H1 (cell line): ENCODE data around the gene METTL25B. TPM values are rescaled to one million over a fixed set of nuclear protein-coding genes. Genes with fewer than 3 reads are reported as not detected.

Experiments
- CTCF ChIA-PET: fragments of 300-600 bp; sonication (Branson Sonifier 250); formaldehyde crosslinking; loops from one replicate; lab custom pipeline; 2021; ENCODE audit not compliant: partially characterized antibody; lab: Charles Lee
- POLR2A ChIA-PET: fragments of 300-600 bp; sonication (Branson Sonifier 250); formaldehyde crosslinking; loops from one replicate; lab custom pipeline; 2021; ENCODE audit warnings: inconsistent platforms; ENCODE audit not compliant: partially characterized antibody; lab: Charles Lee
- DNase-seq, 2 experiments: peaks; one replicate each; pipeline versions ENCODE4 v3.0.0 to v3.0.0-alpha.2; 2010 to 2022; ENCODE audit warnings: low spot score in 2 of 2, low read depth in 1 of 2, mixed read lengths in 1 of 2
- FAIRE-seq: peaks from 2 replicates; lab custom pipeline; 2011; peaks lifted over from hg19 to GRCh38; lab: Jason Lieb, UNC
- H2AFZ ChIP-seq: 2 replicates; pipeline ENCODE4 v1.8.1; 2012; ENCODE audit warnings: low read length, inconsistent platforms
- H2AK5ac ChIP-seq: 2 replicates; pipeline ENCODE4 v1.6.1; 2013; ENCODE audit warnings: low read depth, low read length
- H2BK120ac ChIP-seq: replicated peaks from 2 replicates; pipeline ENCODE3; 2013; ENCODE audit warnings: low read depth, low read length, inconsistent platforms
- H2BK12ac ChIP-seq: 2 replicates; pipeline ENCODE4 v1.6.1; 2013; ENCODE audit warnings: low read depth, low read length
- H2BK15ac ChIP-seq: 2 replicates; pipeline ENCODE4 v1.6.1; 2013; ENCODE audit warnings: low read length
- H2BK20ac ChIP-seq: 2 replicates; pipeline ENCODE4 v1.6.1; 2013; ENCODE audit warnings: low read length
- H2BK5ac ChIP-seq: 2 replicates; pipeline ENCODE4 v1.6.1; 2013; ENCODE audit warnings: low read depth, low read length
- H3K14ac ChIP-seq: 2 replicates; pipeline ENCODE4 v1.6.1; 2013; ENCODE audit warnings: inconsistent platforms; ENCODE audit not compliant: insufficient read length
- H3K18ac ChIP-seq: 2 replicates; pipeline ENCODE4 v1.6.1; 2013; ENCODE audit warnings: low read length; ENCODE audit errors: extremely low read depth
- H3K23ac ChIP-seq: 2 replicates; pipeline ENCODE4 v1.6.1; 2013; ENCODE audit warnings: inconsistent platforms; ENCODE audit not compliant: insufficient read length
- H3K23me2 ChIP-seq: 2 replicates; pipeline ENCODE4 v1.6.1; 2013; ENCODE audit warnings: low read depth, low read length
- H3K27ac ChIP-seq: 2 replicates; pipeline ENCODE4 v1.6.1; 2011; ENCODE audit warnings: low read depth, low read length, inconsistent platforms
- H3K27me3 ChIP-seq, 4 experiments: replicated peaks in 1 of 4; 1 replicate in 1 of 4; 2 replicates in 3 of 4; pipeline versions ENCODE4 v1.6.1 to v1.8.1; 2011 to 2013; ENCODE audit warnings: low read length in 3 of 4, mild to moderate bottlenecking in 3 of 4, inconsistent platforms in 2 of 4, mixed read lengths in 2 of 4, moderate library complexity in 1 of 4; ENCODE audit not compliant: control insufficient read depth in 3 of 4, insufficient read depth in 3 of 4; ENCODE audit errors: extremely low read depth in 1 of 4
- H3K36me3 ChIP-seq, 4 experiments: 2 replicates each; pipeline versions ENCODE4 v1.6.1 to v1.8.1; 2011 to 2013; ENCODE audit warnings: mild to moderate bottlenecking in 4 of 4, low read length in 3 of 4, moderate library complexity in 2 of 4, control low read depth in 1 of 4, inconsistent platforms in 1 of 4; ENCODE audit not compliant: insufficient read depth in 4 of 4, control insufficient read depth in 2 of 4
- H3K4ac ChIP-seq: replicated peaks from 2 replicates; pipeline ENCODE3; 2013; ENCODE audit warnings: low read length, low read depth, mixed read lengths, inconsistent platforms; ENCODE audit not compliant: insufficient read length
- H3K4me1 ChIP-seq, 4 experiments: replicated peaks in 1 of 4; 1 replicate in 1 of 4; 2 replicates in 3 of 4; pipeline versions ENCODE4 v1.6.1 to v1.8.1; 2011 to 2013; ENCODE audit warnings: low read length in 3 of 4, inconsistent platforms in 2 of 4, mixed read lengths in 1 of 4; ENCODE audit not compliant: insufficient read depth in 4 of 4, control insufficient read depth in 3 of 4
- H3K4me2 ChIP-seq, 2 experiments: 2 replicates each; pipeline versions ENCODE4 v1.6.1 to v1.8.1; 2011 to 2013; ENCODE audit warnings: low read depth in 2 of 2, low read length in 2 of 2, control low read depth in 1 of 2, inconsistent platforms in 1 of 2, mild to moderate bottlenecking in 1 of 2; ENCODE audit not compliant: insufficient read depth in 1 of 2
- H3K4me3 ChIP-seq, 4 experiments: fragments of 200-600, 300-600 bp in 1 of 4; sonication (generic), shearing (Covaris generic), sonication (Bioruptor Twin) in 1 of 4; 2 replicates each; pipeline versions ENCODE4 v1.5.1 to v1.8.1; 2011 to 2016; ENCODE audit warnings: low read length in 4 of 4, low read depth in 3 of 4, control low read depth in 2 of 4, inconsistent platforms in 2 of 4, mild to moderate bottlenecking in 2 of 4, mixed read lengths in 1 of 4, moderate library complexity in 1 of 4; ENCODE audit not compliant: insufficient read depth in 2 of 4; ENCODE audit errors: extremely low read depth in 1 of 4
- H3K56ac ChIP-seq: replicated peaks from 2 replicates; pipeline ENCODE3; 2013; ENCODE audit warnings: low read depth, mild to moderate bottlenecking, mixed read lengths, low read length, inconsistent platforms; ENCODE audit not compliant: insufficient read length
- H3K79me1 ChIP-seq: 2 replicates; pipeline ENCODE4 v1.6.1; 2013; ENCODE audit warnings: low read depth, low read length, control low read depth
- H3K79me2 ChIP-seq, 2 experiments: 2 replicates each; pipeline versions ENCODE4 v1.6.1 to v1.8.1; 2012 to 2013; ENCODE audit warnings: low read length in 2 of 2, mild to moderate bottlenecking in 2 of 2, inconsistent platforms in 1 of 2; ENCODE audit not compliant: insufficient read depth in 2 of 2, control insufficient read depth in 1 of 2
- H3K9ac ChIP-seq, 4 experiments: replicated peaks in 1 of 4; 1 replicate in 1 of 4; 2 replicates in 3 of 4; pipeline versions ENCODE4 v1.6.1 to v1.8.1; 2011 to 2013; ENCODE audit warnings: low read depth in 3 of 4, low read length in 3 of 4, control low read depth in 2 of 4, mild to moderate bottlenecking in 2 of 4, moderate library complexity in 2 of 4, inconsistent platforms in 1 of 4; ENCODE audit errors: extremely low read depth in 1 of 4
- H3K9me3 ChIP-seq, 2 experiments: 2 replicates each; pipeline versions ENCODE4 v1.6.1 to v1.8.1; 2012 to 2013; ENCODE audit warnings: mild to moderate bottlenecking in 2 of 2, moderate library complexity in 2 of 2, control low read depth in 1 of 2, inconsistent platforms in 1 of 2, low read depth in 1 of 2, low read length in 1 of 2, mixed read lengths in 1 of 2; ENCODE audit not compliant: insufficient read depth in 2 of 2
- H4K20me1 ChIP-seq, 2 experiments: replicated peaks in 1 of 2; 2 replicates each; pipeline versions ENCODE3 to v1.8.1; 2011 to 2013; ENCODE audit warnings: inconsistent platforms in 2 of 2, low read length in 2 of 2, mild to moderate bottlenecking in 1 of 2; ENCODE audit not compliant: insufficient read depth in 2 of 2, control insufficient read depth in 1 of 2
- H4K5ac ChIP-seq: 2 replicates; pipeline ENCODE4 v1.6.1; 2013; ENCODE audit warnings: low read length, low read depth, mixed read lengths, inconsistent platforms; ENCODE audit not compliant: insufficient read length
- H4K8ac ChIP-seq: 2 replicates; pipeline ENCODE4 v1.8.0; 2013; ENCODE audit warnings: mild to moderate bottlenecking, moderate library complexity, low read length, inconsistent platforms; ENCODE audit not compliant: insufficient read depth; ENCODE audit errors: extremely low read depth
- H4K91ac ChIP-seq: replicated peaks from 2 replicates; pipeline ENCODE3; 2013; ENCODE audit warnings: low read length, mixed read lengths, inconsistent platforms; ENCODE audit not compliant: insufficient read length
- EZH2 ChIP-seq: fragments of 200-600 bp; sonication (generic); IDR thresholded peaks from 2 replicates; pipeline ENCODE4 v1.7.1; 2012; ENCODE audit warnings: low read depth, mild to moderate bottlenecking, moderate library complexity, low read length, inconsistent platforms; ENCODE audit not compliant: severe bottlenecking
- GTF2F1 ChIP-seq: IDR thresholded peaks from 2 replicates; pipeline ENCODE4 v1.6.1; 2012; ENCODE audit warnings: low read depth, low read length, improper control_type of control experiment, borderline replicate concordance
- HDAC6 ChIP-seq: IDR thresholded peaks from one replicate; pipeline ENCODE4 v1.7.1; 2012; ENCODE audit warnings: low read depth, mild to moderate bottlenecking, inconsistent platforms, low read length, moderate library complexity
- JUN ChIP-seq: IDR thresholded peaks from 2 replicates; pipeline ENCODE4 v1.6.1; 2011; ENCODE audit warnings: low read depth, mild to moderate bottlenecking, improper control_type of control experiment, low read length
- JUND ChIP-seq: IDR thresholded peaks from 2 replicates; pipeline ENCODE4 v1.6.1; 2011; ENCODE audit warnings: mild to moderate bottlenecking, improper control_type of control experiment, low read length
- SIRT6 ChIP-seq: IDR thresholded peaks from one replicate; pipeline ENCODE4 v1.7.1; 2012; ENCODE audit warnings: low read length, inconsistent platforms
- WGBS, 2 experiments: shearing (Covaris generic) in 1 of 2; methylation state at CpG; one replicate each; pipeline versions ENCODE4 v1.1.6 to v1.1.7; 2013 to 2015; ENCODE audit warnings: low lambda C conversion rate in 2 of 2, mixed read lengths in 2 of 2, inconsistent platforms in 1 of 2, low coverage in 1 of 2, missing lambda C conversion rate in 1 of 2; ENCODE audit not compliant: insufficient replicate concordance in 2 of 2, insufficient coverage in 1 of 2, insufficient read length in 1 of 2; ENCODE audit errors: extremely low coverage in 1 of 2, missing lambda C conversion rate in 1 of 2; 5-methylcytosine and 5-hydroxymethylcytosine counted together
- polyA plus RNA-seq, 7 experiments: library from polyadenylated mRNA; depleted of rRNA in 3 of 7; stranded (reverse) in 5 of 7; unstranded in 2 of 7; fragments of >200 nt in 5 of 7; fragments of 200-250 nt in 2 of 7; gene quantifications; 1 replicate in 5 of 7; 2 replicates in 1 of 7; 4 replicates in 1 of 7; pipeline versions ENCODE4 v1.2.1 to v1.2.3, GENCODE V29; 2011 to 2013; ENCODE audit warnings: missing spikeins in 2 of 7, mixed read lengths in 2 of 7
- total RNA-seq: library from RNA; stranded (reverse); fragmentation: NEBNext Ultra II Directional; extraction: Animal tissue kit (Norgen Biotek cat#: 25700); gene quantifications from 2 replicates; pipeline ENCODE4 v1.2.1, GENCODE V29; 2021

The METTL25B gene
- total and polyA plus RNA-seq, 2 of the 8 experiments (the other 6 are each of a cell fraction or from before 2014, with no cell fraction given), result 28.4 to 30.1 TPM

DNA sequence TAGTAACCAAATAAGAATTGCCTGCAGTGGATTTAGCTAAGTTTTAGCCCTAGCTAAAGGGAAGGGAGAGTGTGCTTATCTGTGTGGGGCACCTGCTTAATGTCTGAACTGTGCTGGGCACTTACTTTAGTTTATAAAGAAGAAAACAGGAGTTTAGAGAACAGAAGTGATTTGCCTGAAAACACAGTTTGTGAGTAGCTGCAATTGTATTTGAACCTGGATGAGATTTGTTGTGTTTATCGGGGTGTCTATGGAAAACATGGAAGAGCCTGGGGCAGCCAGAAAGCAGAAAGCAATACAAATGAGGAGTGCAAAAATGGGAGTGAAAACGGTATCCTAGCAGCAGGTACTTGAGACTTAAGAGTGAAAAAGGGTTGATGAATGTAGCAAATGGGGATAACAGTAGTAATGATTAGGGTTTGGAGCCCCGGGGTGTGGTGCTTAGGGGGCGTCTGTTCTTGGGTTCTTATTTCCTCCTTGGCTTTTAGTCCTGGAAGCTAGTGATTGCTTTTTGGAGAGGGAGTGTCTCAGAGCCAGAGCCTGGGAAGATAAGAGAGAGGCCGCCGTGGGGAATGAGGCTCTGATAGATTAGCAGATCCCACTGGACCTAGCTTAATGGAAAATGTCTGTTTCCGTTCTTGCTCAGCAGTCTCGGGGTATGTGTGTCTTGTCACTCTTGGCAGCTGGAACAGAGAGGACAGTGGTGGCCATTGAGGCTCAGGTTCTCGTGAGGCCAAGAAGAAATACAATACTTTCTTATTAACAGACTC is 44.6 kb downstream of the METTL25B start:
- Histone ChIP-seq H3K4ac (no peak overlapping the region), H3K18ac (no peak overlapping the region), H3K23ac (no peak overlapping the region), H3K36me3 (peaks cover 0 to 17% (median 2%) of the 10 kb centered on the region in 4 experiments; a peak in 3 of 8 replicates), H2BK12ac (no peak overlapping the region), H3K56ac (no peak overlapping the region), H4K8ac (no peak overlapping the region), H3K23me2 (peaks cover 4% of the 10 kb centered on the region; the same call in 1 of the 2 replicates), H2BK20ac (no peak overlapping the region), H3K79me2 (peaks cover 39 to 92% of the 10 kb centered on the region in 2 experiments), H3K4me2 (no peak overlapping the region), H4K20me1 (peaks cover 20% of the 10 kb centered on the region in 2 experiments), H4K91ac (no peak overlapping the region), H2AK5ac (no peak overlapping the region), H2BK15ac (no peak overlapping the region), H2BK120ac (no peak overlapping the region), H2BK5ac (no peak overlapping the region), H3K9ac (no peak overlapping the region), H2AFZ (no peak overlapping the region), H3K14ac (no peak overlapping the region), H3K27me3 (no peaks in the 10 kb centered on the region), H3K4me3 (no peak overlapping the region), H3K9me3 (no peaks in the 10 kb centered on the region), H3K4me1 (peaks cover 0 to 7% (median 2%) of the 10 kb centered on the region in 4 experiments; a peak in 3 of 7 replicates), H3K79me1 (peaks cover 18% of the 10 kb centered on the region), H3K27ac (no peak overlapping the region), H4K5ac (no peak overlapping the region)
- TF ChIP-seq HDAC6, result no peak
- no peak for TF ChIP-seq JUND
- TF ChIP-seq GTF2F1, result no peak
- no peak for TF ChIP-seq JUN
- no peak for TF ChIP-seq SIRT6
- TF ChIP-seq EZH2, result no peak
- FAIRE-seq (no peak), DNase-seq (no peak)
- POLR2A ChIA-PET, result interaction anchor here (0.5 to 8.2 kb wide), 10 partner anchors 9 to 111 kb away, joined by 3 to 121 read pairs (median 4); partner anchors contain the start of gene HDGF
- CTCF ChIA-PET, result interaction anchor here (0.6 to 11.7 kb wide), 19 partner anchors 8 to 521 kb away, joined by 3 to 100 read pairs (median 4); partner anchors contain the start of genes ISG20L2 and METTL25B
- WGBS, 2 experiments, result 93% methylated on average over 9 of the region's 9 CpGs; no CpG with 5 or more reads in 1 of the 2 experiments
